Stimulated activated CD4-positive, alpha-beta T cell treated with anti-CD3 and anti-CD28 coated beads, Interleukin-2, amount 100 ng/mL, for 24 hours (primary cell): ENCODE measurements around the gene COMP.

Experiments used
- DNase-seq, 2 donors: peaks; one replicate each; pipeline ENCODE4 v3.0.0-alpha.2; 2020

COMP gene

GRCh38 chr19:18803550-18804138 is 12.5 kb upstream of the COMP start:
- DNase-seq = no peak

DNA sequence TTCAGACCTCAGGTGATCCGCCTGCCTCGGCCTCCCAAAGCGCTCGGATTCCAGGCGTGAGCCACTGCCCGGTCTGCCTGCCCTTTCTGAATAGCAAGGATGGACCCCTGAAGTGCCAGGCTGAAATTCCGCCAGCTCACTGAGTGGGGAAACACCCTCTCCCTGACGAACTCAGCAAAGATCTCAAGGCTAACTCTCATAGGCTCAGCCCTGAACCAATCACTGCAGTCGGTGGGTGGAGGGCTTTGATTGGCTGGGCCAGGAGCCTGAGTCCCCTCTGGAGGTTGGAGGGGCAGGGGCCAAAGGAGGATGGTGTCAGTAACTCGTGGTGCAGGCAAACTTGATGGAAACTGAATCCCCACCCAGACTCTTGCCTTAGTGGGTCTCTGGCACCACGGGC is 11.2 kb upstream of the COMP start:
- no peak for DNase-seq

- DNase-seq = no peak
Observed at GRCh38 chr19:18800636-18801035, 9.5 kb upstream of the COMP start.

GRCh38 chr19:18800079-18800478 is 9.0 kb upstream of the COMP start:
- DNase-seq = no peak

DNA sequence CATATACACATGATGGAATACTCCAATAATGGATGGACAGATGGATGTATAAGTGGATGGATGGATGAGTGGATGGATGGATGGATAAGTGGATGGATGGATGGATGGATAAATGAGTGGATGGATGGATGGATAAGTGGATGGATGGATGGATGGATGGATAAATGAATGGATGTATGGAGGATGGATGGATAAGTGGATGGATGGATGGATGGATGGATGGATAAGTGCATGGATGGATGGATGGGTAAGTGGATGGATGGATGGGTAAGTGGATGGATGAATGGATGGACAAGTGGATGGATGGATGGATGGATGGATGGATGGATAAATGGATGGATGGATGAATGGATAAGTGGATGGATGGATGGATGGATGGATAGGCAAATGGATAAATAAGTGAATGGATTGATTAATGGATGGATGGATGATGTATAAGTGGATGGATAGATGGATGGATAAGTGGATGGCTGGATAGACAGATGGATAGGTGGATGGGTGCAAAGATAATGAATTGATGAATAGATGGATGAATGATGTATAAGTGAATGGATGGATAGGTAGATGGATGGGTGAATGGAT is 8.4 kb upstream of the COMP start:
- DNase-seq = no peak

- no peak for DNase-seq
Observed at GRCh38 chr19:18798384-18799352, 7.6 kb upstream of the COMP start.

- no peak for DNase-seq
Observed at GRCh38 chr19:18796239-18796638, 5.1 kb upstream of the COMP start.

DNA sequence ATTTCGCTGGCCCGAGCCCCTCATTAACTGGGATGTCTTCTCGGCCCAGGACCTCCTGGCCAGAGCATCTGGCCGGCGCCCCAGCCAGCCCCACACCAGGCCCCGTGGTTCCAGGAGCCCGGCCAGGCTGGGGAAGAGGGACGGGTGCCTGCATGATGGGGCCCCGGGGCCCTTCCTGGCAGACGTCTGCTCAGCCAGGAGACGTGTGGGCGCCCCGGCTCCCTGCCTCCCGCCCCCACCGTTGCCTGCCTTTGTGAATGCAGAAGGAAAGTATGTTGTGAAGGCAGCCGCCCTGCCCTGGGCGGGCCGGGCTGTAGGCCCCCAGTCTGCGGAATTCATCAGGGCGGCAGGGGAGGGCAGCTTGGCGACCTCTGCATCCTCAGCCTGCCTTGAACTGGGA is 4.4 kb upstream of the COMP start:
- no peak for DNase-seq

- no peak for DNase-seq
Observed at GRCh38 chr19:18794692-18795091, 3.6 kb upstream of the COMP start.

GRCh38 chr19:18794029-18794313 is 2.9 kb upstream of the COMP start:
- DNase-seq = no peak

- DNase-seq = no peak
Observed at GRCh38 chr19:18793144-18794028, 2.3 kb upstream of the COMP start.

DNA sequence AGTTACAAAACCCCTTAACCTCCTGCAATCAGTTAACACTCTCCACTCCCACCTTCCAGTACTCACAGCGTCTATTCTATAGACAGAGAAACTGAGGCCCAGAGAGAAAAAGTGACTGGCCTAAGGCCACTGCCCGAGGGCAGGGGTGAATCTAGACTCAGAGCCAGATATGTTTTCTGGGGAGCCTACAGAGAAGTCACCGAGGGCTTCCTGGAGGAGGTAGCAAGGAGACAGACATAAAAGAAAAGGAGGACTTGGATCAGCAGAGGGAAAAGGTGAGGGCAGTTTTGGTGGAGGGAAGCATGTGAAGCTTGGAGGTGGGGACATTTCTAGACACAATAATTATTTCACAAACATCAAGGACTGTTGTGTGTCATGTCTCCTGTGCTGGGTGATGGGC is 1.6 kb upstream of the COMP start:
- no peak for DNase-seq

- no peak for DNase-seq
Observed at GRCh38 chr19:18791315-18791678, 192 bp upstream of the COMP start.

- peak; percentile 37 to 56 for DNase-seq
Observed at GRCh38 chr19:18789883-18790565, 1.1 kb downstream of the COMP start.

GRCh38 chr19:18789422-18789869 is 1.7 kb downstream of the COMP start:
- DNase-seq = no peak

DNA sequence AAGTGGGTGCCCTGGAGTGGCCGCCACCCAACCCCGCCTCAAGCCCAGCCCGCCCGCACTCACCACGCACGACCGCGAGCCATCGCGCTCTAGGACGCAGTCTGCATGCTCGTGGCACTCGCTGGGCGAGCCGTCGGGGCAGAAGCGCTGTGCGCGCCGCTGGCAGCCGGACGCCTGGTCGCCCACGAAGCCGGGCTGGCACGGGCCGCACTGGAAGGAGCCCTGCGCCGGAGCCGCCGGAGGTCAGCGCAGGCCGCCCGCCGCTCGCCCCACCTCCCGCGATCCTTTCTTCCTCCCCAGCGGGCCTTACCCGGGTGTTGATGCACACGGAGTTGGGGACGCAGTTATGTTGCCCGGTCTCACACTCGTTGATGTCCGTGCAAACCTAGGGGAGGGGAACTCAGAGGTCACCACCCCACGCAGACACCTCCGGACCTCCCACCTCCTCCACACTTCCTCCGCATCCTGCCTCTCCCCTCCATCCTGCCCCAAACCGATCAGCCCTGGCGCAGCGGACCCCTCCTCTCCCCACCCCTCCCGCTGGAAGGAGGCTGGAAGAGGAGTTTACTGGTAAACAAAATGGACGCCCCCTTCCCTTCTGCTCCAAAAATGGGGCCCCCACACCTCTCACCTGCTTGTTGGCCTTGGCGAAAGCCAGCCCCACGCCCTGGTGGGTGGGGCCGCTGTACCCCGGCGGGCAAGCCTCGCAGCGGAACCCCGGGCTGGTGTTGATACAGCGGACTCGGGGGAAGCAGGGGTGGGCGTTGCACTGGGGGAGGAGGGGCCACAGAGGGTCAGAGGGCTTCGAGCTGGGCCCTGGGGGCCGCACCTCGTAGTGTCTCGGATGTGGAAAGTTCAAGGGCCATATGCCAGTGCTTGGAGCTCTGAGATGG is 2.3 kb downstream of the COMP start:
- no peak for DNase-seq

DNA sequence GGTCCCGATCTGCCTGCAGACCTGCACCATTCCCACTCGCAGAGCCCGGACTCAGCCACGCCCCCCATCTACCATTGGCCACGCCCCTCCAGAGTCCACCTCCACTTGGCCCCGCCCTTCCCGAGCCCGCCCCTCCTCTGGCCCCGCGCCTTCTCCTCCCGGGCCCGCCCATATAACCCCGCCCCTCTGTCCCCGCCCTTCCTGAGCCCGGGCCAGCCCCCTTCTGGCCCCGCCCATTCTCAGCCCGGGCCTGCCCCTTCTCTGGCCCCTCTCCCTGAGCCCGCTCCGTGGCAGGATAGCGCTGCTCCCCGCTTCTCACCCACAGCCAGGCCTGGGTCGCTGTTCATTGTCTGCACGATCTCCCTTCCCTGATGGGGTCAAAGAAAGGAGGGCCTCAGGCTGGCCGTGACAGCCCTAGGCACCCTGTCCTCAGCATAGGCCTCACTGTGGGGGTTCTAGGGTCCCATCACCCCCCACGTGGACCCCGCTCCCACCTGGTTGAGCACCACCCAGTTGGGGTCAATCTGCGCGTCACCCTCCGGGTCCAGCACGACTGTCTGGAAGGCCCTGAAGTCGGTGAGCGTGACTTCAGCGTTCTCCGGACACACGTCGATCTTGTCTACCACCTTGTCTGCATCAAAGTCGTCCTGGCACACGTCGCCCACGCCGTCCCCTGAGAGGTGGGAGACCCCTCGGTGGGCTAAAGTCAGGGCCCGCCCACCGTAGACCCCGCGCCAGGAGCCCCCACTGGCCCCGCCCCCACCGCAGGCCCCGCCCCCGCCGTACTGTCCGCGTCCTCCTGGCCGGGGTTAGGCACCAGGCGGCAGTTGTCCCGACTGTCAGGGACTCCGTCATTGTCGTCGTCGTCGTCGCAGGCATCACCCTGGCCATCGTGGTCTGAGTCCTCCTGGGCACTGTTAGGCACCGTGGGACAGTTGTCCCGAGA is 5.7 kb downstream of the COMP start:
- peak; percentile 68 to 87 for DNase-seq

DNA sequence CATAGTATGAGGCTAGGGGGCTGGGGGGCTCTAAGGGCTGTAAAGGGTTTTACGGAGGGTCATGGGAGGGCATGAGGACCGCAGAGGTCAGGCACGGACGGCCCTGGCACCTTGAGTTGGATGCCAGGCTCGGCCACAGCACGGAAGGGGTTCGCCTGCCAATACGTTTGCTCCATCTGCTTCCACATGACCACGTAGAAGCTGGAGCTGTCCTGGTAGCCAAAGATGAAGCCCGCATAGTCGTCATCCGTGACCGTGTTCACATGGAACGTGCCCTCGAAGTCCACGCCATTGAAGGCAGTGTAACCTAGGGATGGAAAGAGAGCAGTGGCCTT is 6.4 kb downstream of the COMP start:
- DNase-seq = no peak

- no peak for DNase-seq
Observed at GRCh38 chr19:18783958-18784785, 6.9 kb downstream of the COMP start.
